Suppressor macrophage treated with lipopolysaccharide for 1 hour (primary cell): ENCODE data around the gene OR6C75.
"Not testable (repeated sequence)": the region's sequence is repeated elsewhere in the genome, so short reads cannot be mapped to it uniquely, and the experiment has no call there.

Experiments
- DNase-seq, 3 donors: peaks; one replicate each; pipeline ENCODE4 v3.0.0-alpha.2; 2020 to 2022

Gene OR6C75

GRCh38 chr12:55362675-55363074, at the start of gene OR6C75:
Gene OR6C75, plus strand, starts transcription at chr12:55362975. Its CDS starts 2,136 bp downstream, at chr12:55365111.
- DNase-seq: no peak

GRCh38 chr12:55314043-55314442, 48.7 kb upstream of the OR6C75 start, which contains the start of gene OR6C1:
Gene OR6C1, plus strand, starts transcription at chr12:55314343. Its CDS starts 6,257 bp downstream, at chr12:55320600.
- DNase-seq: no peak

DNA sequence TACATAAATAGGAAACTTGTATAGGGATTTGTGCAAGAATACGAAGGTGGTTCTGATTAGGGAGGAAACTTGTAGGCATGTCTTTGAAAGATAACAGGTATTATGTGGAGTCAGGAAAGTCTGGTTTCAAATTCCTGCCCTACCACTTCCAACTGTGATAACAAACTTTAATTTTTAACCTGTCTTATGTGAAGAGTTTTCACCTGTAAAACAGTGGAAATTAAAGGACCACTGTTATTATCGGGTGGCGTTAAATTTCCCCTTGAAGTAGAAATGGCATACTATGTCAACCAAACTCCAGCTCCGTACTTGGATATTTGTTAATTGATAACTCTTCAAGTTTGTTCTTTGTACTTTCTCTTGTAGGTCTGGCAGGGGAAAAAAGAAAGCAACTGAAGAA, 42.6 kb upstream of the OR6C75 start:
- no peak for DNase-seq

- DNase-seq: not testable (repeated sequence)
These were observed 37.0 kb upstream of the OR6C75 start for GRCh38 chr12:55325801-55326200.

DNA sequence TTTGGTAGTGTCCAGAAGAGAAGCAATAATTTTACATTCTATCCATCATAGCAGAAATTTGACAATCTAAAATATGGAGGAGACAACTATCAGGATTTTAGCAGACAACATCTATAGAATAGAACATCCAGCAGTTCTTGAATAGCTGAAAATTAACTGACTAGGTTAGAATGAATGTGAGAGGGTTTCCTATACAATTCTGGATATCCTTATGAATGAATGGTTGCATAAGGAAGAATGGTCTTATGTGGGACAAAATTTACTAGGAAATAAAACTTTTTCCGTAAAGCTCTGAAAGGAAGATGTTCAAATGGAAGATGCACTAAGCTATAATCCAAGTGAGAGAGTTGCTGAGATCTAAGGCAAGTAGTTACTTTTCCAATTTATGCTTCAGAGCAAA, 32.3 kb upstream of the OR6C75 start, which contains the start of gene OR6C3:
TSS of gene OR6C3 (plus strand) at position 301 of the 400 bp plus-strand sequence. CDS start 955 bp downstream, outside the sequence.
- DNase-seq: no peak

- DNase-seq: no peak
These were observed 26.8 kb upstream of the OR6C75 start for GRCh38 chr12:55336002-55336401.

DNA sequence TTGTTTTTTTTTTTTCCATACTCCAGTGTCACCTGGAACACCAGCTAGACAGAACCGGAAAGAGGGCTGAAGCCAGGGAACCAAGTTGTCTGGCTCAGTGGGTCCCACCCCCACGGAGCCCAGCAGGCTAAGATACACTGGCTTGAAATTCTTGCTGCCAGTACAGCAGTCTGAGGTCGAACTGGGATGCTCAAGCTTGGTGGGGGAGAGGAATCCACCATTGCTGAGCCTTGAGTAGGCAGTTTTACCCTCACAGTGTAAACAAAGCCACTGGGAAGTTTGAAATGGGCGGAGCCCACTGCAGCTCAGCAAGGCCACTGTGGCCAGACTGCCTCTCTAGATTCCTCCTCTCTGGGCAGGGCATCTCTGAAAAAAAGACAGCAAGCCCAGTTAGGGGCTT, 7.4 kb upstream of the OR6C75 start:
- not testable (repeated sequence) for DNase-seq

DNA sequence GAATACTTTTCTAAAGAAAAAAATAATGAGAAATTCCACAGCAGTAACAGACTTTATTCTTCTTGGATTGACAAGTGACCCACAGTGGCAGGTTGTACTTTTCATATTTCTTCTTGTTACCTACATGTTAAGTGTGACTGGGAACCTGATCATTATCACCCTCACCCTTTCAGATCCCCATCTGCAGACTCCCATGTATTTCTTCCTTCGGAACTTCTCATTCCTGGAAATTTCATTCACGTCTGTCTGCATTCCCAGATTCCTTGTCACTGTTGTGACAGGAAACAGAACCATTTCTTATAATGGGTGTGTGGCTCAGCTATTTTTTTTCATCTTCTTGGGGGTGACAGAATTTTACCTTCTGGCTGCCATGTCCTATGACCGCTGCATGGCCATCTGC, 2.3 kb downstream of the OR6C75 start:
- no peak for DNase-seq

DNA sequence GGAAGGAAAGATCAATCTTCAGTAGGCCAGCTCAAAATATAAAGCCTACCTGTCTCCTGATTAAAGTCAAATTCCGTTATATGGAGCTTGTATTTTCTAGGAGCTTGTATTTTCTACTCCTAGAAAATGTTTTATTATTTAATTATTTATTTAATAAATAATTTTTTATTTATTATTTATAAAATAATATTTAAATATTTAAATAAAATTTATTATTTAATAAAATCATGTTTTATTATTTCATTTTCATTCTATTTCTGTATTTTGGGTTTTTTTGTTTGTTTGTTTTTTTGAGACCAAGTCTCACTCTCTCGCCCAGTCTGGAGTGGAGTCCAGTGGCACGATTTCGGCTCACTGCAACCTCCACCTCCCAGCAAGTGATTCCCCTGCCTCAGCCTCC, 9.7 kb downstream of the OR6C75 start:
- DNase-seq: no peak

DNA sequence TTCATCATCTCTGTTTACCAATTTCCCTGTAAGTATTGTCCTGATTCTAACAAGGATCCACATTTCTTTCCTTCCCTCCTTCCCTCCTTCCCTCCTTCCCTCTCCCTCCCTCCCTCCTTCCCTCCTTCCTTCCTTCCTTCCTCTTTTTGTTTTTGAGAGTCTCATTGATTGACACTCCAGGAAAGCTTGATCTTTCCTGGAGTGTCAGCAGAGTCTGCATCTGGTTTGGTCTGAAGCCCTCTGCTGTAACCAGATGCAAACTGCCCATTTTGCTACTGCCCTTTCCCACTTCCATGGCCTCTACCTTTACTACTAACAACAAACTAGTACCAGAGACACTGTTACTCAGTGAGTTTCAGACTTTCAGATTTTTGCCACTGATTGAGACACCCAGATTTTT, 23.1 kb downstream of the OR6C75 start:
- DNase-seq: no peak

- no peak for DNase-seq
These were observed 29.4 kb downstream of the OR6C75 start for GRCh38 chr12:55392032-55392795.

DNA sequence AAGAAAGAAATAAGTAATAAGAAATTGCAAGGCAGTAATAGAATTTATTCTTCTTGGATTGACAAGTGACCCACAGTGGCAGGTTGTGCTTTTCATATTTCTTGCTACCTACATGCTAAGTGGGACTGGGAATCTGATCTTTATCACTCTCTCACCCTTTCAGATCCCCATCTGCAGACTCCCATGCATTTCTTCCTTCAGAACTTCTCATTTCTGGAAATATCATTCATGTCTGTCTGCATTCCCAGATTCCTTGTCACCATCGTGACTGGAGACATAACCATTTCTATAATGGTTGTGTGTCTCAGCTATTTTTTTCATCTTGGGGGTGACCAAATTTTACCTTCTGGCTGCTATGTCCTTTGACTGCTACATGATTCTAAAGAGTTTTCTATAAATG, 33.6 kb downstream of the OR6C75 start:
- DNase-seq: no peak

GRCh38 chr12:55400229-55400628, 37.5 kb downstream of the OR6C75 start, which contains the start of gene OR6C65:
Gene OR6C65, plus strand, starts transcription at chr12:55400529. Its CDS starts 0 bp downstream, at chr12:55400529.
- no peak for DNase-seq

- DNase-seq: no peak
These were observed 45.1 kb downstream of the OR6C75 start for GRCh38 chr12:55407866-55408265.

DNA sequence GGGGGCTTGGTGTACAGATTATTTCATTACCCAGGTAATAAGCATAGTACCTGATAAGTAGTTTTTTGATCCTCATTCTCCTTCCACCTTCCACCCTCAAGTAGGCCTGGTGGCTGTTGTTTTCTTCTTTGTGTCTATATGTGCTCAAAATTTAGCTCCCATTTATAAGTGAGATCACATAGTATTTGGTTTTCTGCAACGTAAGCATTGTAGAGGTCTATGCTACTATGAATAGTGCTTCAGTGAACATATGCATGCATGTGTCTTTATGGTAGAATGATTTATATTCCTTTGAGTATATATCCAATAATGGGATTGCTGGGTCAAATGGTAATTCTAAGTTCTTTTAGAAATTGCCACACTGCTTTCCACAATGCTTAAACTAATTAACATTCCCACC, 46.4 kb downstream of the OR6C75 start:
- DNase-seq: not testable (repeated sequence)

DNA sequence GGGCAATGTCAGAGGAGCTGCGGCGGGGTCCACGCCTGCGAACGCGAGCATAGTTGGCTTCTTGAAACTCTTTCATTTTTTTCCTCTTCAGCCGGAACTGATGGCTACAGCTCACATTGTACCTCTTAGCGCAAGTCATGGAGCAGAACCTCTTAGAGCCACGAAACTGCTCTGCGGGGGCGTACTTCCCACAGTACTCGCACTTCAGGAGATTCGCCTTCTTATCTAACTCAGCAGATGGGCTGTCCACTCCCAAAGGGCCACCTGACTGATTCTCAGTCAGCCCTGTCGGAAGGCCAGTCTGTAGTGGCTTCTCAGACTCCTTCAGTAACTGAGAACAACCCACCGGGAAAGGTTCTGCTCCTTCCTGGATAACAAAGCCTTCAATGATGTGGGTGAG, 49.4 kb downstream of the OR6C75 start:
- DNase-seq: not testable (repeated sequence)

- not testable (repeated sequence) for DNase-seq
These were observed 51.0 kb downstream of the OR6C75 start for GRCh38 chr12:55413498-55414388.

DNA sequence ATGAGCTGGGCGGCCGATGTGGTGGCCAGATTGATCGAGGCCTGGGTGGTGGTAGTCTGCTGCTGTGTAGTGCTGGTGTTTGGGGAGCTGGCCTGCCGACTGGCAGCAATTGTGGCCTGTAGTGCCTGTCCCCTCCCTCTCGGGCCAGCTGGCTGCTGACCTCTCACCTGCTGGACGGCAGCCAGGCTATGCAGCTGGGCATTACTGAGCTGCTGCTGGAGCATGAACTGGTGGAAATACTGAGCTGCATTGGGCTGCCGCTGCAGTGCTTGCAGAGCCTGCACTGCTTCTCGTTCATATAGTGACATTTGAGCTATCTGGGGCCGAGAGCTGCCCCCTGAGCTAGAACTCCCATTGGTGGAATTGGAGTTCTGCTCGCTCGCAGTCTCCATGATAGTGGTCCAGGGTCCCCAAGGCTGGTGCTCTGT, 51.6 kb downstream of the OR6C75 start:
- DNase-seq: not testable (repeated sequence)

DNA sequence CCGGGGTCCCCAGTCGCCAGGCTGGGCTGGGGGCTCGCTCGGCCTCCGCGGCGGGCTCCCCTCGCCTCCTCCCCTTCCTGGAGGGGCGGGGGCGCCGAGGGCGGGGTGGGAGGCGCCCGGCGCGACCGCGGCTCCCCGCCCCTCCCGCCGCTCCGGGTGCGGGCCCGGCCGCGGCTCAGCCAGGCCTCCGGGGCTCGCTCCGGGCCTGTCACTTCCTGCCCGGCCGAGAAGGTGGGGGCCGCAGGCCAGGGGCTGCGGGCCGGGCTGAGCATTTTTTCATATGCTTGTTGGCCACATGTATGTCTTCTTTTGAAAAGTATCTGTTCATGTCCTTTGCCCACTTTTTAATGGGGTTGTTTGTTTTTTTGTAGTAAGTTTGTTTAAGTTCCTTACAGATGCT, 52.1 kb downstream of the OR6C75 start:
- not testable (repeated sequence) for DNase-seq

DNA sequence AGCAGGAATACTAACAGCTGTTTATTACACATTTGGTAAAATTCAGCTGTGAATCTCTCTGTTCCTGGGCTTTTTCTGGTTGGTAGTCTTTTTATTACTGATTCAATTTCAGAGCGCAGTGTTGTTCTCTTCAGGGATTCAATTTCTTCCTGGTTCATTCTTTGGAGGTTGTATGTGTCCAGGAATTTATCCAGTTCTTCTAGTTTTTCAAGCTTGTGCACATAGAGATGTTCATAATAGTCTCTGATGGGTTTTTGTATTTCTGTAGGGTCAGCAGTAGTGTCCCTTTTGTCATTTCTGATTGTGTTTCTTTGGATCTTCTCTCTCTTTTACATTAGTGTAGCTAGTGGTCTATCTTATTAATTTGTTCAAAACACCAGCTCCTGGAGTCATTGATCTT, 54.2 kb downstream of the OR6C75 start:
- no peak for DNase-seq
